GM18502 (cell line): ENCODE results near the gene CYBB.

ENCODE experiments used
- ATAC-seq: cut with Tn5 transposase; IDR thresholded peaks from one replicate; pipeline ENCODE4 v1.9.1; 2021; ENCODE audit warnings: mild to moderate bottlenecking; ENCODE audit not compliant: unreplicated experiment, poor library complexity

Gene CYBB

GRCh38 chrX:37829721-37830120, 49.9 kb downstream of the CYBB start:
- ATAC-seq = no peak

DNA sequence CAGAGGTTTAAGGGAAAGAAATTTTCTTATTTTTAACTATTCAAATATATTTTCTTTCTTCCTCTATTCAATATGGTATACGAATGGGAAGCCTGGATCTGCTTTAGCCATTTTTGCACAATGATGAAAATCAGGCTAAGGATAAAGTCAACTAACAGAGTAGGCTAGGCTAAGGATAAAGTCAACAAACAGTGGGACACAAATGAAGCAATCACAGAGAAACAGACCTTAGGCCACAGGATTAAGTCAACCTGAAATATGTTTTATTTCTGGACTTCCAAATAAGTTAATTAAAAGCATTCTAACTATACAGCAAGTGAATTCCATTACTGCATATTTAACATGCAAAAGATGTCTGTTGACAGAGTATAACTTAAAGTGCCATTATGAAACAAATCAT, 50.5 kb downstream of the CYBB start:
- no peak for ATAC-seq

- ATAC-seq = no peak
Measured at GRCh38 chrX:37834937-37835336, 55.1 kb downstream of the CYBB start.

DNA sequence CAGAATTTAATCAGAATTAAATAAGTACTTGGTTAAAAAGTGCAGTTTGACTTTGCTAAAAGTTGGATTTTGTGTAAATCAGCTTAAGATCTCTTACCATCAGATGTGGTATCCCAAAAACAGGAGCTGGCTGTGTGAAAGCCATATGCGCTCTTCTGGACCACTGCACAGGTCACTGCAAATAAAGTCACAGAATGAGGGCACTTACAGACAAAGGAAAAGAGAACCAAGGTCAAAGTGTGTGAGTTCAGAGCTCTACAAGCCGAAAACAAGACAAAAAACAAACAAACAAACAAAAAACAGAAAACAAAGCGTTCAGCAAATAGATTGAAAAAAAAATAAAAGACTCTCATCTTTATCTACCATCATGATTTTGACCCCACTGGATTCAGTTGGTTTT, 61.1 kb downstream of the CYBB start:
- ATAC-seq = no peak

DNA sequence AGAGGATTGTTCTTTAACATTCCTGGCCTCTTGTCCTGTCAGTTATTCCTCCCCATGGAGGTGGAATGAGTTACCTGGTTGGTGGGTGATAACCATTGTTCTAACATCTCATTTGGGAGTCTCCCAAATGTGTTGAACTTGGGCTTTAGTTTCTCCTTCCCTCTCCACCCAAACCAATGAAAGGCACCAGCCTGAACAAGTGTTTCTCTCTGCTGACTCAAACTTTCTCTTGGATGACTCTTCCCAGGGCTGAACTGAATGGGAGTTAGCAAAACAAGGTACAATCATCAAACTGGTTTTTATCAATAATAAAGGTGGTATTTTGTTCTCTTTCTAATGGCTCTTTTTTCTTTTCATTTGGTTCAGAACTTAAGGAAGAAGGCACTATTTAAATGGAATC, 64.8 kb downstream of the CYBB start:
- ATAC-seq = no peak

- no peak for ATAC-seq
Measured at GRCh38 chrX:37846141-37846540, 66.3 kb downstream of the CYBB start.

GRCh38 chrX:37846558-37846933, 66.7 kb downstream of the CYBB start:
- no peak for ATAC-seq

GRCh38 chrX:37846934-37847732, 67.3 kb downstream of the CYBB start, which contains the start of gene DYNLT3:
TSS of gene DYNLT3 (minus strand) at chrX:37847571. CDS start at chrX:37847510, 61 bp downstream.
- ATAC-seq = peak; percentile 99

GRCh38 chrX:37847733-37848197, 67.9 kb downstream of the CYBB start:
- ATAC-seq = no peak

DNA sequence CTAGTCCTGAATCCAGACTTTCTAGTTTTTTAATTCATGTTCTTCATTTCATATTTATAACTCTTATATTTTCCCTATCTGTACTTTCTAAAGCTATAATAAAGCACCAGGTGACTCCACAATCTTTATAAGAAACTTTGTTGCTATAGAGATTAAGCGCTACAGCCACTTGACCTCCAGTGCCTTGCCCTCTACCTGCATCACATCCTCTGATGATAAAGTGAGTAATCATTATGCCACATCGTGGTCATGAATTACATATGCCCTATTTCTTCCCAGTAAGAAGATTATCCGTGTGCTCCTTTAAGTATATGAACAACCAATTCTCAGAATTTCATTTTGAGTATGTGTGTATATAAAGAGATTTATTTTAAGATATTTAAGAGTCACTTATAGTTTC, 74.3 kb downstream of the CYBB start:
- no peak for ATAC-seq

GRCh38 chrX:37854748-37855147, 74.9 kb downstream of the CYBB start:
- ATAC-seq = no peak

DNA sequence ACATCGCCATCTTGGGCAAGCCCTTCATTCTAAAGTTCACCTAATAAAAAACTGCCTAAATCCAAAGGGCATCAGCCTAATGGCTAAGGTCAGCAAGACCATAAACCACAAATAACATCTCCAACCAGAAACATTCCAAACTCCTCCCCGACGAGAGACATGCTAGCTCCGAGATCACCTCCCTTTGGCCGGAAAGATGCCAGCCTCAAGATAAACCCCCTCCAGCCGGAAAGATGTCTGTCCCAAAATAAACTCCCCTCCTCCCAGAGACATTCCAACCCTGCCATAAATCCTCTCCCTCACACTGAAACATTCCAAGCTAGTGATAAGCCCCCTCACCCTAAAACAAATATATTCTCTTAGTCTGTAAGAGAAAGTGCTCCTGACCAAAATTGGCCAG, 80.9 kb downstream of the CYBB start:
- ATAC-seq = no peak

DNA sequence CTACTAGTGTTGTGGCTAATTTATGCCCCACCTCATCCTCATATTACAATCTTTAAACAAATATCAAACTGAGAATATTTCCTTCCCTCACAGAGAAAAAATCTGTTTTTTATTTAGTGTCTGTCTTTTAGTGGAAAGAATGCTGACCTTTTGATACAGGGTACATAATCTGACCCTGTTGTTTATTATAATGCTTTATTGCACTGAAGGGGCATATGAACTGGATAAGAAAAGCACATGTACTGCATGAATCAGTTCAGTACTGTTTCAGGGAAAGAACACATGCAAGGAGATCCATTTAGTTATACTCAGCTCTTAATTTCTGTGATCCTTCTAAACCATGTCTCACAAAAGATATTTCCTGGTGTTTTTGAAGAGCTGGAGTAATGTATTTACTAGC, 83.0 kb downstream of the CYBB start:
- ATAC-seq = no peak
